Stimulated activated CD4-positive, alpha-beta T cell treated with anti-CD3 and anti-CD28 coated beads, Interleukin-4, amount 100 ng/mL, for 24 hours (primary cell): ENCODE measurements around the gene FOXN3.

ENCODE experiments used
- DNase-seq: peaks from one replicate; pipeline ENCODE4 v3.0.0-alpha.2; 2020

The FOXN3 gene

GRCh38 chr14:89408907-89409700 is 7.9 kb downstream of the FOXN3 start:
- DNase-seq: no peak

- DNase-seq: no peak
Observed at GRCh38 chr14:89407856-89408255, 9.2 kb downstream of the FOXN3 start.

GRCh38 chr14:89406941-89407340 is 10.1 kb downstream of the FOXN3 start:
- DNase-seq: no peak

GRCh38 chr14:89406361-89406760 is 10.7 kb downstream of the FOXN3 start:
- DNase-seq: no peak

GRCh38 chr14:89405712-89406111 is 11.3 kb downstream of the FOXN3 start:
- DNase-seq: no peak

- no peak for DNase-seq
Observed at GRCh38 chr14:89402363-89402762, 14.7 kb downstream of the FOXN3 start.

- DNase-seq: no peak
Observed at GRCh38 chr14:89401761-89402160, 15.3 kb downstream of the FOXN3 start.

GRCh38 chr14:89401241-89401640 is 15.8 kb downstream of the FOXN3 start:
- no peak for DNase-seq

- no peak for DNase-seq
Observed at GRCh38 chr14:89400529-89400928, 16.5 kb downstream of the FOXN3 start.

GRCh38 chr14:89399594-89400068 is 17.4 kb downstream of the FOXN3 start:
- no peak for DNase-seq

- DNase-seq: no peak
Observed at GRCh38 chr14:89399157-89399556, 17.9 kb downstream of the FOXN3 start.

- DNase-seq: no peak
Observed at GRCh38 chr14:89397569-89398230, 19.3 kb downstream of the FOXN3 start.

GRCh38 chr14:89394972-89395371 is 22.1 kb downstream of the FOXN3 start:
- no peak for DNase-seq

GRCh38 chr14:89393222-89393745 is 23.7 kb downstream of the FOXN3 start:
- no peak for DNase-seq

GRCh38 chr14:89392181-89392580 is 24.9 kb downstream of the FOXN3 start:
- DNase-seq: no peak

- no peak for DNase-seq
Observed at GRCh38 chr14:89391556-89391955, 25.5 kb downstream of the FOXN3 start.

GRCh38 chr14:89391123-89391522 is 25.9 kb downstream of the FOXN3 start:
- DNase-seq: no peak

GRCh38 chr14:89388853-89389252 is 28.2 kb downstream of the FOXN3 start:
- no peak for DNase-seq

- no peak for DNase-seq
Observed at GRCh38 chr14:89387922-89388685, 28.9 kb downstream of the FOXN3 start.

- no peak for DNase-seq
Observed at GRCh38 chr14:89386212-89386886, 30.7 kb downstream of the FOXN3 start.

- no peak for DNase-seq
Observed at GRCh38 chr14:89384636-89385035, 32.4 kb downstream of the FOXN3 start.

- no peak for DNase-seq
Observed at GRCh38 chr14:89384023-89384422, 33.0 kb downstream of the FOXN3 start.
